PC-3 (cell line): ENCODE results near the gene RNU1-4.

Experiments used
- EZH2 ChIP-seq: fragments of 300-600 bp; sonication (generic); IDR thresholded peaks from one replicate; pipeline ENCODE4 v1.6.1; 2017; ENCODE audit warnings: antibody characterized with exemption, mild to moderate bottlenecking, low read length; ENCODE audit not compliant: unreplicated experiment
- EZH2phosphoT487 ChIP-seq: fragments of 300-600 bp; sonication (generic); IDR thresholded peaks from 2 replicates; pipeline ENCODE4 v1.6.1; 2018; ENCODE audit warnings: mild to moderate bottlenecking, antibody characterized with exemption, low read length, borderline replicate concordance
- TF ChIP-seq, protein P1 (sequence below): fragments of 300-600 bp; sonication (generic); conservative IDR thresholded peaks from 2 replicates; pipeline ENCODE4 v1.5.1; 2017; ENCODE audit warnings: antibody characterized with exemption, low read depth, mild to moderate bottlenecking, low read length

DNA sequence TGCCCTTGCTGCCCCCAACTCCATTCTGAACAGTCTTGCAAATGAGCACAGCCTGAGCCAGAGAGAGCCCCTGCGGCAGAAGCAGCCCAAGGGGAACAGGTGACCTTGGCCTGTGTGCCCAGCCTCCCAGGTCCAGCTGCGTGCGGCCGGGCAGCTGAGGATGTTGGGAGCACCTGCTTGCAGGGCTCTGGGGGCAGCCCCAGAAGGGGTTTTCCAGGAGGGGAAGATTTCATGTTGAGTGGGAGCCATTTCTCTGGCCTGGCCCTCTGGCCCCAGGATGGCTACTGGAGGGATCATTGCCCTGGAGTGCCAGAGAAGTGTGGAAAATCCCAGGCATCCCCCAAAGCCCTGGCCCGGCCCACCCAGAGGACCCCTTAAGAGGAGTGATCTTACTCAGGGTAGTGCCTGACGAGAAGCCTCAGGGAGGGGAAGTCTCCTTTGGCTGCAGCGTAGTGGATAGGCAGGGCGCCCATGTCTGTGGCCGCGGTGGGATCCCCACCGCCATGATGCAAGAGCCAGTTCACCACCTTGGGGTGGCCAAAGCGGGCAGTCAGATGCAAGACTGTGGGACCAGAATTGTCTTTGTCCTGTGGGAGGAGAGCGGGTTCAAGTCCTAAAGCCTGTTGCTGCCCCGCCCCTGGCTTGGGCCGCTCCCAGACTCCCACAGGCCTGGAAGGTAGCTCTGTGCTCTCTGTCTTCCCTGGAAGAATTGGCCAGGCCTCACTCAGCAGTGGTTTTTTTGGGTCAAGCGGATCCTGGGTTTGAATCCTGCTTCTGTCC, 20.6 kb upstream of the RNU1-4 start:
- TF ChIP-seq, protein P1, sequence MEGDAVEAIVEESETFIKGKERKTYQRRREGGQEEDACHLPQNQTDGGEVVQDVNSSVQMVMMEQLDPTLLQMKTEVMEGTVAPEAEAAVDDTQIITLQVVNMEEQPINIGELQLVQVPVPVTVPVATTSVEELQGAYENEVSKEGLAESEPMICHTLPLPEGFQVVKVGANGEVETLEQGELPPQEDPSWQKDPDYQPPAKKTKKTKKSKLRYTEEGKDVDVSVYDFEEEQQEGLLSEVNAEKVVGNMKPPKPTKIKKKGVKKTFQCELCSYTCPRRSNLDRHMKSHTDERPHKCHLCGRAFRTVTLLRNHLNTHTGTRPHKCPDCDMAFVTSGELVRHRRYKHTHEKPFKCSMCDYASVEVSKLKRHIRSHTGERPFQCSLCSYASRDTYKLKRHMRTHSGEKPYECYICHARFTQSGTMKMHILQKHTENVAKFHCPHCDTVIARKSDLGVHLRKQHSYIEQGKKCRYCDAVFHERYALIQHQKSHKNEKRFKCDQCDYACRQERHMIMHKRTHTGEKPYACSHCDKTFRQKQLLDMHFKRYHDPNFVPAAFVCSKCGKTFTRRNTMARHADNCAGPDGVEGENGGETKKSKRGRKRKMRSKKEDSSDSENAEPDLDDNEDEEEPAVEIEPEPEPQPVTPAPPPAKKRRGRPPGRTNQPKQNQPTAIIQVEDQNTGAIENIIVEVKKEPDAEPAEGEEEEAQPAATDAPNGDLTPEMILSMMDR = no peak
- TF ChIP-seq EZH2phosphoT487 (no peak), EZH2 (no peak)
